ES-I3 (cell line): ENCODE measurements around the gene OAF.

Experiments used
- H3K36me3 ChIP-seq: 2 replicates; pipeline ENCODE4 v1.6.1; 2013; ENCODE audit warnings: mild to moderate bottlenecking, low read length, control low read depth, moderate library complexity; ENCODE audit not compliant: insufficient read depth
- H3K4me1 ChIP-seq: 2 replicates; pipeline ENCODE4 v1.6.1; 2013; ENCODE audit warnings: mild to moderate bottlenecking, control low read depth, low read length; ENCODE audit not compliant: insufficient read depth
- H3K9ac ChIP-seq: 2 replicates; pipeline ENCODE4 v1.6.1; 2013; ENCODE audit warnings: low read depth, mild to moderate bottlenecking, low read length, moderate library complexity
- H3K9me3 ChIP-seq: 2 replicates; pipeline ENCODE4 v1.6.1; 2013; ENCODE audit warnings: mild to moderate bottlenecking, low read length, moderate library complexity; ENCODE audit not compliant: control insufficient read depth, insufficient read depth

OAF gene

DNA sequence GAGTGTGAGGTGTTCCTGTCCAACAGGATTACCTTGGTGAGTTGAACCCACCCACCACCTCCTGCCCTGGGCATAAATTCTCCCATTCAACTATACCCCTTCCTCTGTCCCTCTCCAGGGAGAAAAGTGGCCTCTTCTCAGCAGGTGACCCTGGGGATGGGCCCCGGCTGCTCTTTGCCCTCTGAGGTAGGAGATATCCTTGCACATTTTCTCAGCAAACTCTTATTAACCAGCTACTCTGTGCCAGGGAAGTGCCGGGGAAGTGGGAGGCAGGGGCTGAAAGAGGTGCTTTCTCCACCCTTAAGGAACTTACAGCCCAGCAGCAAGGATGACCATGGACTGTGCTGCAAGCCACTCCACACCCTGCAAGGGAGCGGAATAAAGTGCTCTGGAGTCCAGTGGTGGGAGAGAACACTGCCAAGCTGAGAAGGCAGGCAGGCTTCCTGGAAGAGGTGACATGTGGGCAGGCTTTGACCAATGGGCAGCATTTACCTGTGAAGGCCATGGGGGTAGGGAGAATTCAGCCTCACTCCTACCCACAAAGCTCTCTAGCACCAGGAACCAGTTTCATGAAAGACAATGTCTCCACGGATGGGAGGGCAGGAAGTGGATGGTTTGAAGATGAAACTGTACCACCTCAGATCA lies 21.9 kb upstream of the OAF start:
- Histone ChIP-seq H3K9me3 (no peaks in the 10 kb centered on the region), H3K4me1 (peaks cover 10% of the 10 kb centered on the region; the same call in 1 of the 2 replicates)

DNA sequence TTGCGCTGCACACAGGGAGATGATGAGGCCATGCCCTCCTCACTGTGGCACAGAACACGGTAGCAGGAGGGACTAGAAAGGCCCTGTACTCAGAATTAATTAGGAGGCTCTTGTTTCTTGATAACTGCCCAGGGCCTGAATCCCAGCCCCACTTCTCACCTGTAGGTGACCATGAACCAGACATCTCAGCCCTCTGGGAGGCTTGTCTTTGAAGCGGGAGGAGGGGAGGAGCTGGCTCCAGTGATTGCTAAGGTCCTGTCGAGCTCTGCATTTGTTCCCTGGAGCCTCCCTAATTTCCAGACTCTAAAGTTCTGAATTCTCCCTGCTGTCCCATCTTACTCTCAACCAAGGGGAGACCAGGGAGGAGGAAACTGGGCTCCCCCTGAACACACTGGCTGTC lies 19.8 kb upstream of the OAF start:
- Histone ChIP-seq H3K9me3 (no peaks in the 10 kb centered on the region), H3K9ac (no peak overlapping the region), H3K4me1 (peaks cover 8% of the 10 kb centered on the region), H3K36me3 (no peaks in the 10 kb centered on the region)

More for the DNA sequence above, 21.9 kb upstream of the OAF start:
- no peak overlapping the region for H3K9ac ChIP-seq
- H3K36me3 ChIP-seq: no peaks in the 10 kb centered on the region

- H3K36me3 ChIP-seq: no peaks in the 10 kb centered on the region
- no peak overlapping the region for H3K9ac ChIP-seq
- H3K4me1 ChIP-seq: peaks cover 16% of the 10 kb centered on the region
- H3K9me3 ChIP-seq: no peaks in the 10 kb centered on the region
Measured at GRCh38 chr11:120192831-120193625, 17.8 kb upstream of the OAF start.

- Histone ChIP-seq H3K36me3 (no peaks in the 10 kb centered on the region), H3K4me1 (peaks cover 16% of the 10 kb centered on the region), H3K9me3 (no peaks in the 10 kb centered on the region), H3K9ac (no peak overlapping the region)
Measured at GRCh38 chr11:120194166-120194565, 16.7 kb upstream of the OAF start.

GRCh38 chr11:120195601-120196320 lies 15.1 kb upstream of the OAF start:
- H3K9me3 ChIP-seq: no peaks in the 10 kb centered on the region
- H3K4me1 ChIP-seq: peaks cover 26% of the 10 kb centered on the region
- H3K9ac ChIP-seq: no peak overlapping the region
- no peaks in the 10 kb centered on the region for H3K36me3 ChIP-seq

DNA sequence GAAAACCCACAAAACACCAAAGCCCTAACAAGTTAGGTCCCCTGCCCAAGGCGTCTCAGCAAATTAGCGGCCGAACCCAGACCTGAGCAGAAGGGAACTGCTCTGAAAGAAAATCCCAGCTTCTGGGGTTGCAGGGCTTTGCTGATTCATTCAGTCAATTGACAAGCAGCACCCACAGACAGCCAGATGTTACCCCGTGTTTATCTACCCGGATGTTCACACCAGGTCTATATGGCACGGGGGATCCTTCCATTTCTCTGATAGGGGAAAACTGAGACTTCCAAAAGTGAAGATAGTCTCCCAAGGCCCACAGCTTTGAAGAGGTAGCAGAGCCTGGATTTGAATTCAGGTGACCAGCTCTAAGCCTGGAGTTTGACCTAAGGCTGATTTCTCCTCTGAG lies 14.0 kb upstream of the OAF start:
- Histone ChIP-seq H3K4me1 (peaks cover 19% of the 10 kb centered on the region), H3K36me3 (no peaks in the 10 kb centered on the region), H3K9ac (no peak overlapping the region), H3K9me3 (no peaks in the 10 kb centered on the region)

DNA sequence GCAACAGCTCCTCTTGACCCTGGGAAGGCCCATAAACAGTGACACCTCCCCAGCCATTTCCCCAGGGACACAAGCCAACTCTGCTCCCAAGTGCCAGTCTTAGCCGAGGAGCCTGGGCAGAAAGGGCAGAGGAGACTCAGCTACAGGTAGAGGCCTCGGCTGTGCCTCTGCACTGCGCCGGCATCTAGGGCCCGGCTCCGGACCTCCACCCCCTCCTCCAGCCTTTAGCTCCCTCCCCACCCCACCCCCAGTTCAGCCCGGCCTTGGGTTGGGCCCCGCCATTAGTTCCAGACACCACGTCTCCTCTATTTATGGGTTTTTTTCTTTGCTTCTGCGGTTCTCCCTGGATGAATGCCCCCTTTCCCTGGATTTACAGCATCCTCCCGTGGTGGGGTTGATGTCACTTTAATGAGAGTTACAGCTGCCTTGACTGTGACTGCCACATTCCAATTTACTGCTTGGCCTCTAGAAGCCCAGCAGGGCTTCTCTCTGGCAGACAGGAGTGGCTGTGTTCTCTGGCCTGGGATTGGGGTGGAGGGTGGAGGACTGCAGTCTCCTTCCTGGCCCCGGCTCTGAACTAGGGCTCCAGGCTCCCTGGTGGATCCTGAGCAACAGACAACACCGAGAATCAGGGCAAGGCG lies 13.5 kb upstream of the OAF start:
- Histone ChIP-seq H3K36me3 (no peaks in the 10 kb centered on the region), H3K9me3 (no peaks in the 10 kb centered on the region), H3K9ac (no peak overlapping the region)

DNA sequence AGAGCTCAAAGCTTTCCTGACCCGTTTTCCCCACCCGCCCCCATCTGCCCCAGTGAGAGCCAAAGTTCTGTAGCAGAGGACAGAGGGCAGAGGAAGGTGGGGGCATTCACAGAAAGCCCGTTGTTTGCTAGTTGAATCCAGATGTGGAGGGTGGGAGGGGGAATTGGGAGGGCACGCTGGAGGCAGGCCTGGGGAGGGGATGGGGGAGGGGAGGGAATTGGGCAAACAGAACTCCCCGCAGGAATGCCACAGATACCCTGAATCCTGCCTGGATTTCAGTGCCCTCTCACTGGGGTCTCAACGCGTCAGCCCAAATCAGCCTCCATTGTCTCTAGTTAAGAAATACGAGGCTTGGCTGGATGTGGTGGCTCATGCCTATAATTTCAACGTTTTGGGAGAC lies 12.9 kb upstream of the OAF start:
- H3K4me1 ChIP-seq: peaks cover 19% of the 10 kb centered on the region
- no peaks in the 10 kb centered on the region for H3K36me3 ChIP-seq
- no peaks in the 10 kb centered on the region for H3K9me3 ChIP-seq
- no peak overlapping the region for H3K9ac ChIP-seq

More for the DNA sequence above, 13.5 kb upstream of the OAF start:
- peaks cover 19% of the 10 kb centered on the region for H3K4me1 ChIP-seq

DNA sequence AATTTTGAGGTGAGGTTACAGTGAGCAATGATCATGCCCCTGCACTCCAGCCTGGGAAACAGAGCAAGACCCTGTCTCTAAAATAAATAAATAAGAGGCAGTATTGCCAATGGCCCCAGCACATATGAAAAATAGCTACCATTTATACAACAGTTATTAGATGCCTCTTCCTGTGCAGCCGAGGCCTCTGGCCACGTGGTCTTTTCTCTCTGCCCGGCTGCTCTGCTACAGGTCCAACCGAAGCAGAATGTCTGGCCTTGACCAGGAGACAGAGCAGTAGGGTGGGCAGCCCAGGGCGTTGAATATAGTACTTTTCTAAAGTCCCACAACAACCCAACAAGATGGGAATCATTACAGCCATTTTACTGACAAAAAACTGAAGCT lies 12.4 kb upstream of the OAF start:
- Histone ChIP-seq H3K9ac (no peak overlapping the region), H3K9me3 (no peaks in the 10 kb centered on the region), H3K36me3 (no peaks in the 10 kb centered on the region), H3K4me1 (peaks cover 19% of the 10 kb centered on the region)

DNA sequence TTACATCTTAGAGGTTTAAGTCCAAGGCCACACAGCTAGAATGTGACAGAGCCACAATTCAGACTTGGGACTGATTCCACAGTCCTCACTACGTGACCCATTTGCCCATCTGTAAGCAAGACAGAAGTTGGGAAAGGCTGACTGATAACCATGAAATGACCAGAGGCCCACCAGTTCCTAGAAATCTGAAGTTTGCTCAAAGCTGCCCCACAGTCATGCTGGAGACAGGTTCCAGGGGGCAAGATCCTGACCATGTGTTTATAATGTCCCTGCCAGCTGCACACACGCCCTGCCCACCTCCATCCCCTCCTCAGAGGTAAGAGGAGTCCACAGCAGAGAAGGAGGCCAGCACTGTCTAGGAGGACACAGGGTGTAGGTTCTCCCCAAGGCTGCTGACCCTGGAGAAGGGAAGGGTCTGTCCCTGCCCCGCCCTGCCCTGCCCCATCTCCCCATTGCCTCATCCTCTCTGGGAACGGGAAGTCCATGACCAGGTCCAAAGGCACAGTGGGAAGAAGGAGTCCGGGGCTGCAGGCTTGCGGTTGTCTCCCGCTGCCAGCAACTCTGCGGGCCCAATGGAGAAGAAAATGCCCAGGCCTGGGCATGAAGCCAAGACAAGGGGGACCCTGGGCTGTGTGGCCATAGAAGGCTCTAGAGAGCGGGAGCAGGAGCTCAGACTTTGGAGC lies 11.9 kb upstream of the OAF start:
- H3K4me1 ChIP-seq: peaks cover 19% of the 10 kb centered on the region
- no peaks in the 10 kb centered on the region for H3K36me3 ChIP-seq

DNA sequence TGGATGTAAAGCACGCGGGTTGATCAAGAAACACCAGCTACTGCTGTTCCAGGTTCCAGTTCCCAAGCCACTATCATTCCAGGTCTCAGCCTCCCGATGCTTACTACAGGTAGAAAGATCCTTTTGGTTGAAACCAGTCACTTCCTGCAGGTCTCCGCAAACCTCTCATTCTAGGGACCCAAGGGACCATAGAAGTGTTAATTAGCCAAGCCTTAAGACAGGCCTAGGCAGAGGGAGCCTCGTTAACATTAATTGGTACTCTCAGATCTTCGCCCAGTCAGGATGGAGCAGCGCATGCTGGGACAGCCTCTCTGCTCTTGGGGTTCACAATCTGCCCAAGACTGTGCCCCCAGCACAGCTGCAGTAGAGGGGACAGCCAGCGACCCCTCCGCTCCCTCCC lies 11.2 kb upstream of the OAF start:
- H3K9ac ChIP-seq: no peak overlapping the region
- H3K36me3 ChIP-seq: no peaks in the 10 kb centered on the region
- H3K9me3 ChIP-seq: no peaks in the 10 kb centered on the region
- peaks cover 19% of the 10 kb centered on the region for H3K4me1 ChIP-seq

More for the DNA sequence above, 11.9 kb upstream of the OAF start:
- no peaks in the 10 kb centered on the region for H3K9me3 ChIP-seq
- H3K9ac ChIP-seq: no peak overlapping the region

- Histone ChIP-seq H3K36me3 (no peaks in the 10 kb centered on the region), H3K9ac (no peak overlapping the region), H3K4me1 (peaks cover 26% of the 10 kb centered on the region), H3K9me3 (no peaks in the 10 kb centered on the region)
Measured at GRCh38 chr11:120200677-120201076, 10.2 kb upstream of the OAF start.

GRCh38 chr11:120201653-120202052 lies 9.2 kb upstream of the OAF start:
- Histone ChIP-seq H3K9me3 (no peaks in the 10 kb centered on the region), H3K9ac (no peak overlapping the region), H3K4me1 (peaks cover 21% of the 10 kb centered on the region; the same call in 1 of the 2 replicates), H3K36me3 (no peaks in the 10 kb centered on the region)

DNA sequence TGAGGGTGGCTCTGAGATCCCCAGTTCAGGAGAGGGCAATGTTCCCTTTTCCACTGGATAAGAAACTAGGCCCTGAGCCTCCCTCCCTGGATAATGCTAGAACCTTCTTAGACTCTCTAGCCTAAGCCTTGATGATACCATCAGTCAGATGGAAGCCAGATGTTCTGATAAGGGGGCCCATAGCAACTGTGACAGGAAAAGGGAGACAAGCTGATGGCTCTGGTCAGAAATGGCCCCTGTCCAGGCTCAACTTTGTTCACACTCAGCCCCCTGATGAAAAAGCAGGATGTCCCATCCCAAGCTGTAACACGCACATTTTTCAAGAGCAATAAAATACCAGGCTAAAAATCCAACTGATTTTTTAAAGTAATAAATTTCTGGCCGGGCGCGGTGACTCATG lies 7.2 kb upstream of the OAF start:
- H3K9ac ChIP-seq: no peak overlapping the region
- H3K4me1 ChIP-seq: peaks cover 17% of the 10 kb centered on the region; the same call in 1 of the 2 replicates
- no peaks in the 10 kb centered on the region for H3K36me3 ChIP-seq
- no peaks in the 10 kb centered on the region for H3K9me3 ChIP-seq
